NCI-H1105 treated with DMSO at 0.1 percent for 48 hours (cell line): ENCODE measurements around the gene JAK1.
"Not testable (repeated sequence)": the region's sequence is repeated elsewhere in the genome, so short reads cannot be mapped to it uniquely, and the experiment has no call there.

Experiments
- DNase-seq: peaks from one replicate; lab custom pipeline; 2025; lab: John Stamatoyannopoulos, UW

JAK1 gene

DNA sequence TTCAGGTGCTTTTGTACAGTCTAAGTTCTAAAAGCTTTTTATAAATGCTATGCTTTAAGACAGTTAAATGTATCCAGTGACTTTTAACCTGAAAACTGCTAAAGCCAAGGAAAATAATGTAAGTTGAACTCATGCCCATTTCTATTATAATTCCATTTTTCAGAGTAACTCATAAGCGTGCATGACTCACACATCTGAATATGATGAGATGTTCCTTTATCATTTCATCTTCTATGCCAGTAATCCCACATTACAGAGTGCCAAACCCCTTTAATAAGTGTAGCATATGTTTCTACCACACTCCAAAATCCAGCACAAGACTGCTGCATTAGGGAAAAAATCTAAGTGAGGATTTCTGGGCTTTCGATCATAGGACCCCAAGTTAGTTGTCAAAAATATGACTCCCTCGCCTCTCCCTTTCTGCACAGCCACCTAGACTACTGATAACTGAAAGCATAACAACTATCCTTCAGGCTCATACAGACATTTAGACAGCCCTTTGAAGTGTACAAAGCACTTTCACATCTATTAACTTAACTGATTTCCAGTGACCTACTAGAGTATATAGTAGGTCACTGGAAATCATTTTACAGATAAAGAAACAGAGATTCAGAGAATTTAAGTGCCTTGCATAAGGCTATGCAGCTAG is 45.3 kb downstream of the JAK1 start:
- DNase-seq = no peak

DNA sequence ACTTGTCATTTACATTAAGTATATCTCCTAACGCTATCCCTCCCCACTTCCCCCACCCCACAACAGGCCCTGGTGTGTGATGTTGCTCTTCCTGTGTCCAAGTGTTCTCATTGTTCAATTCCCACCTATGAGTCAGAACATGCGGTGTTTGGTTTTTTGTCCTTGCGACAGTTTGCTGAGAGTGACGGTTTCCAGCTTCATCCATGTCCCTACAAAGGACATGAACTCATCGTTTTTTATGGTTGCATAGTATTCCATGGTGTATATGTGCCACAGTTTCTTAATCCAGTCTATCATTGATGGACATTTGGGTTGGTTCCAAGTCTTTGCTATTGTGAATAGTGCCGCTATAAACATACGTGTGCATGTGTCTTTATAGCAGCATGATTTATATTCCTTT is 47.2 kb downstream of the JAK1 start:
- not testable (repeated sequence) for DNase-seq

DNA sequence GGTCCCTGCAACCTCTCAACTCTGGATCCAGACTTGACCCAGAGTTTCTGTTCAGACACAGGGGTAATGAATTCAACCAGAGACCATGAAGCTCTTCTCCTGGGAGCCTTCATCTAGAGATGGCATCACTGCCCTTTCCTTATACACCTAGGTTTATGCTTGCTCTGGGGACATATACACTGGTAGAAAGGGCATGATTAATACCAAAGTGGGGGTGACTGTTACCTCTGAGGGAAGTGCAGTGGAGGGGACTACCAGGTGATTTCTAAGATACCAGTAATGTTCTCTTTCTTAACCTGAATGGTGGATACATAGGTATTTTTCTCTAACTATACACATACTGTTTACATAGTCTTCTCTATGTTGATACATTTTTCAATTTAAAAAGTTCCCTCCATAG is 48.4 kb downstream of the JAK1 start:
- no peak for DNase-seq

DNA sequence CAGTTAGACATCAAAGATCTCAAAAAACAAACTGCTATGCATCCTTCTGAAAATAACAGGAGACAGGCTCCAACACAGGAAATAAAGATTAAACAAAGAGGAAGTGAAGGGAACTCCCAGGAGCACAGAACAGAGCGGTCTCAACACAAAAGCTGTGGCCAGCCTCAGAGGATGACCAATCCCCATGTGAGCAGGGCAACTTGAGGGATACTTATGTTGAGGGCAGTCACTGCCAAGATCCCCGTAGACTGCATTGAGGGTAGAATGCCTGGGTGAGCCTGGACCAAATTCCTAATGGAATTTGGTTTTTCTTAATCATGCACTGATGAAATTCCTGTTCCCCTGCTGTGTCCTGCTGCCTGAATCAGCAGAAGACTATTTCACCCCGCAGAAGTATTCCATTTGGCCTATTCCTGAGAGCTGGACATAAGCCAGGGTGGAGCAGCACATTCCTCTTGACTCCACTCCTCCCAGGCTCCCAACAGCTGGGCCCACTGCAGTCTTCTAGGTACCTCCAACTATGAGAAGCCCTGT is 49.0 kb downstream of the JAK1 start:
- DNase-seq = no peak

DNA sequence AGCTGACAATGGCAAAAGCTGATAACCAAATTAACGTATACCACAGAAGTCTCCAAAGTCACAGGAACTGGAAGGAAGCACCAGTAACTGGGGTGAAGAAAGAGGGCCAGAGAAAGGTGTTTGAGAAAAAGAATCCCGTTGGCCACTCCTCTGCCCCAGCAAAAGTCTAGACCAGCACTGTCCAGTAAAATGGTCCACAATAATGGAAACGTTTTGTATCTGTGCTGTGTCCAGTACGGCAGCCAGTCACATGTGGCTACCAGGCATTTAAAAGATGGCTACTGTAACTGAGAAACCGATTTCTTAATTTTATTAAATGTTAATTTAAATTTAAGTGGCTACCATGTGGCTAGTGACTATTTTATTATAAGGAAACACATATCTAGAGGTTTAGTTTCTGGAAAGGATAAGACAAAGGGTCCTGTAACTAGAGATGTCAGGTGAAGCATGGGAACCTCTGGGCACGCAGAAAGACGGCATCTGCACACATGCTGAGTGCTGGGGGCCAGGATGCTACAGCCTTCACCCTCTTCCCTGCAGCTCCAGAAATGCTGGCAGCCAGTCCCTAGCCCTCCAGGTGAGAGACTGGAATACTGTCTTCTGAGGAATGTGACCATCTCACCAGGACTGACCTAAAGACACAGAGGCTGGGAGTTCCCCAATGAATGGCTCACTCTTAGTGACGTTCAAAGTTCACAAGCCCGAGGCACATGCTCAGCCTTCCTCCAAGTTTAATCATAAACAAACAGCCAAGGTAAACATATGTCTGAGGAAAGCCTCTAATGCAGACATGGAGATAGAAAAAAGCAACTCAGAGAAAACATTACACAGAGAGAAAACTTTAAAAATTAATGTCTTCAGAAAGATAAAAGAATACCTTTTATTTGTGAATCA is 50.7 kb downstream of the JAK1 start:
- no peak for DNase-seq

DNA sequence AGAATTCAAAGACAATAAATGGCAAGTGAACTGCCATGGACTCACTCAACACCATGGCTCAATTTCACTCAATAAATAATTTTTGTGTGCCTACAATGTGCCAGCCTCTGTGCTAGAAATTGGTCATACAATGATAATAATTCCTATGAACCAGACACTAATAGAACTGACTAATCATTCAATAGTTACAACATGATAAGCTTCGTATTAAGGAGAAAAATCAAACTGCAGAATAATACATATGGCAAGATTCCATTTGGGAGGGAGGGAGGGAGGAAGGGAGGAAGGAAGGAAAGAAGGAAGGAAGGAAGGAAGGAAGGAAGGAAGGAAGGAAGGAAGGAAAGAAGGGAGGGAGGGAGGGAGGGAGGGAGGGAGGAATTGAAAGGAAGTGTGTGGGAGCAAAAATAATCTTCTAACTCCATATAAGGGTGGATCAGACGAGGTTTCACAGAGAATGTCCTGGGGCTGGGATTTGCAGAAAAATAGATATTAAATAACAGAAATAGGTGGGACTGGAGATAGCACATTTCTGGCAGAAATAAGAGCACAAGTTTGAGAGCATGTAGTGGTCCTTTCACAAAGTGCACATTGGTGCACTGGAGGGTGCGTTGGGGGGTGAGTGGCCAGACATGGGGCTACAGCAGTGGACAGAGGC is 52.9 kb downstream of the JAK1 start:
- DNase-seq = no peak

DNA sequence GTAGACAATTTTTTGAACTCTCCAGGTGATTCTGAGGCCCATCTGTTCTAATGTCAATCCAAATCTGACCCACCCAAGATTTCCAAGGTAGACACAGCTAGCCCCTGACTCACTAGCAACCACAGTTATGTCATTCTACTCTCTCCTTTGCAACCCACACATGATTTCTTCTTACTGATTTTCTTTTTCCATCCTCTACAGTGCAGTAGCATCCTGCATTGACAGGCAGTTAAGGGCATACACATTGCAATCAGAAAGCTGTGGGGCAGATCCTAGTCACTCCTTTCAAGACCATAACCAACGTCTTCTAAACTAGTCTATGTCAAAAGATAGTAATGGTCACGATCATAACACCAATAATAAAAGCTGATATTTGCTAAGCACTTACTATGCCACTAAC is 54.2 kb downstream of the JAK1 start:
- no peak for DNase-seq

DNA sequence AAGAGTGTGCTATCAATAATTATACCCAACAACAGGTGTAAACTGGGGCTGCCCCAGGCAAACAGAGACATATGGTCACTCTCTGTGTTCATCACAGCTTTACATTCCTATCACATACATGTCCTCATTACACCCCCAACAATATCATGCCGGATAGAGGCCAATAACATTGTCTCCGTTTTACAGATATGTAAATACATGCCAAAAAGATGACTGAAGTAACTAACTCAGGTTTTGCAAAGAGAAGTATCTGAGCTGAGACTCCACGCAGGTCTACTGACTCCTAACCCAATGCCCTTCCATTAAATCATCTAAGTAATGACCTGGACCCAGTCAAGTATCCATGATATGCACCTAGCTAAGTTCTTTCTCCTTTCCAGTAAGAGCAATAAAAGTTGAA is 55.0 kb downstream of the JAK1 start:
- DNase-seq = no peak

DNA sequence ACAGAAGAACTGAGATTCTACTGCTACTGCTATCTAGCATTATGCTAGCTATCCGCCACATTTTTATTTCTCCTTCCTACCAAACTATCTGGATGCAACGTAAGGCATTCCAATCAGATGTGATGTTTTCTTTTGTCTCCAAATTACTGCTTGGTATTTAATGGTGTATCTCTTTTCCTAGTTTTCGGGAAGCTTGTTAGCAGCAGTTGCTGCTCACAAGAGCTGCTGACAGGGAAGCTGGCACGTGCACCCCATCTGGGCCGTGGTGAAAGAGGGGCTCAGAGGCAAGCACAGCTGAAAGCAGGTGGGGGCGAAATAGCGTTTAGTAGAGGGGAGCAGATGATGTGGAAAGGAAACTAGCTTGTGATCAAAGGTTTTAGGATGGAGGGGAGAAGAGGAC is 57.3 kb downstream of the JAK1 start:
- no peak for DNase-seq

DNA sequence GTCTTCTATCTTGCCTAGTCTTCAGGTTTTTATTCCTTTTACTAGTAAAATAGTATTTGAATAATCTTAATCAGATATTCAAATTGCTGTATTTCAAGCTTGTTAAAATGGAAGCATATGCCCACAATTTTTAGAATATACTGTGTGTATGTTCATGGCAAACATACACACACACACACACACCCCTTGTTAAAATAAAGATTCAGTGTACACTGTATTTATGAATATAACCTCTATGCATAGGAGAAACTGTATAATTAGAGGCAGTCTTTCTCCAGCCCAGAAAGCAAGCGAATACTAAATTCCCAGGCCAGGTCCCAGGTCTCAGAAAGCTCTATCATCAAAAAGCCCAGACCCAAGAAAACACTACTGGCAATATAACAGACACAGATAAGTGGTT is 57.8 kb downstream of the JAK1 start:
- DNase-seq = no peak

DNA sequence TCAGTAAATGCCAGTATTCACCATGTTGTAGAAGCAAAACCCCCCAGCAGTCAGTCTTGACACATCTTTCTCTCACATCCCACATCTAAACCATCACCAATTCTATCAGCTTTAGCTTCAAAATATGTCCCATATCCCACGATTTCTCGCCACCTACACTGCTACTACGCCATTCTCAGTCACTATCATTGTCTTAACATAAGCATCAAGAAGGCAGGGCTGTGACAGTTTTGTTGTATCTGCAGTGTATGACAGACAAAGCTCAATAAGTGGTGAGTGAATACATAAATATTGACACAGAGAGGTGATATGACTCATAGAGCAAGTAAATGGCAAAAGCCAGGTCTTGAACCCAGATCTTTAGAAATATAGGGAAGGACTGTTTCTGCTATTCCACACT is 59.9 kb downstream of the JAK1 start:
- no peak for DNase-seq

DNA sequence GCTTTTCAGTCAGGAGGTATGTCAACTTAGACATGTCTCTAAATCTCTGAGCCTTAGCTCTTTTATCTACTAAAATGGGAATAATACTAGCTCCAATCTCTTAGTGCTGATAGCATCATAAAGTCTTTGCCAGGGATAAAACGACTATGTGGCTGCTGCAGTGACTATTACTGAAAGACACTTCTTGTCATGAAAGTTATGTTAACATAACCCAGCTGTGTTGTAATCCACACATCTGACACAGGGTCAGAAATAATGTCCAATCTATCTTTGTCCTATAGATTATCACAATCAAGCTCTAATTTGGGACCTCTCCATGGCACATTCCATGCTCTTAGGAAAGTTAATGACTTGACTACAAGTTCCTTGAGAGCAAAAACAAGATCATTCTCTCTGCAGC is 62.8 kb downstream of the JAK1 start:
- no peak for DNase-seq

DNA sequence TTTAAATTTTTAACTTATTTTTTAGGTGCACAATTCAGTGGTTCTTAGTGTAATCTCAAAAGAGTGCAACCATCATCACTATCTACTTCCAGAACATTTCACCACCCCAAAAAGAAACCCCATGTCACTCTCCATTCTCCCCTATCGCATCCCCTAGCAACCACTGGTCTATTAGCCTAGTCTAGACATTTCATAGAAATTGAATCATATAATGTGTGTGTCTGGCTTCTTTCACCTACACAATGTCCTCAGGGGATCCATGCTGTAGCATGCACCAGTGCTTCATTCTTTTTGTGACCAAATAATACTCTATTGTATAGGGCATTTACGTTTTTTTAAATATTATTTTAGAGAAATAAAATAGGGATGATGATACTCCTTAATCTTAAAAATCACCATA is 64.7 kb downstream of the JAK1 start:
- DNase-seq = no peak

DNA sequence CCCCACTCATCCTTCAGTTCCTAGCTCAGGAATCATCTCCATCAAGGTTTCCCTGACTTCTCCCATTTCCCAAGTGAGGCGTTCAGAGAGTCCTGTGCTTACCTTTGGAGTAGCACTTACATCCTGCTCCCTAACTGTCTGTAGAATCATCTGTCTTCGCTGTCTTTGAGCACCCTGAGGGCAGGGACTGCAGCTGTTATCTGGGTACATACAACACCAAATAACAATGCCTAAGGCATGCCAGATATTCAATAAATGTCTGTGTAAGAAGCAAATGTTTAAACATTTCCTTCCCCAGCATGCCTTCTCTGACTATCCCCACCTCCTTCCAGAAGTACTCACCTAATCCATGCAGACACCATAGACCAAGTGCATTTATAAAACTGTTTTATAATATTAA is 65.4 kb downstream of the JAK1 start:
- DNase-seq = no peak

DNA sequence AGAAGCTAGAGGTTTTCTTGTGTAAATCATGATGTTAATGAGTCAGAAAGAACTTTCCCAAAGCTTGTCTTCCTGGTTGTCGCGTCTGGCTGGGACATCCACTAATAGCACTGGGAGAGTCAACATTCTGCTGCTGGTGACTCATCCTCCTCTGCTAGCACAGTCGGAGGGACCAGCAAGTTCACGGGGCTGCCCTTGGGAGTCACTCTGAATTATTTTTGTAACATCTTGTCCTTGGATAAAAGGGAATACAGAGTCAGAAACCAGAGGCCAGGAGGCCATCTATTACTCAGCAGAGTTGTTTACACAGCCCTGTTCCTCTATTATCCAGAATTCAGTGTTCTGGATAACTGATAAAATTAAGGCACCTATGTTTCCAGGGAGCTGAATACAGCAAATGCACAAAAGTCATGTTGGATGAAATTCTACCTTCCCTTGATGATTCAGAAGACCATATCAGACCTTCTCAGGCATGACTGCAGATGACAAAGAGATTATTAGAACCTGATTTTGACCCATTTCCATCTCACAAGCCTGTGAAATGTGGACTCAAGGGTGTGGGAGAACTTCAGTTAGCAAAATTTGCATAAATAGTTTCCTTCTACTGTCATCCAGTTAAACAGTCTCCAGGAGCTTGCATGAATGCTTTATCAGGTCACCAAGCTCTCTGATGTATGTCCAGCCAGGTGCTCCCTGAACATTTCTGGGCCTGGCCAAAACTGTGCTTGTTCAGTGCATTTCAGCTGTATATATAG is 68.1 kb downstream of the JAK1 start:
- no peak for DNase-seq

DNA sequence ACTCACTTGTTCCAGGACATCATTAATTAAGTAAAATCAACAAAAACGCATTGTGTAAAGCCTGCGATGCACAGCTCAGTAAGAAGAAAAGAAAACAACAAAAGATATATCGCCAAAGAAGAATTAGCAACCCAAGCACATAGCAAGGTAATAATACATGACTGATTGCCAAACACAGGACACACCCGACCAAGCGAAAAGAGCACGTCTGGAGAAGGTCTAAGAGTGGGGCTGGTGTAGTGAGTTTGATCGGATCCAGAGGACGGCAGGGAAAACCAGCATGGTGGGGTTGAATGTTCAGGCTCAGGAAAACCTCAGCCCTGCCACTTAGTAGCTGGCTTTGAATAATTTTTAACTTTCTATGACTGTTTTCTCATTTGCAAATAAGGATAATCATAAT is 69.8 kb downstream of the JAK1 start:
- no peak for DNase-seq

DNA sequence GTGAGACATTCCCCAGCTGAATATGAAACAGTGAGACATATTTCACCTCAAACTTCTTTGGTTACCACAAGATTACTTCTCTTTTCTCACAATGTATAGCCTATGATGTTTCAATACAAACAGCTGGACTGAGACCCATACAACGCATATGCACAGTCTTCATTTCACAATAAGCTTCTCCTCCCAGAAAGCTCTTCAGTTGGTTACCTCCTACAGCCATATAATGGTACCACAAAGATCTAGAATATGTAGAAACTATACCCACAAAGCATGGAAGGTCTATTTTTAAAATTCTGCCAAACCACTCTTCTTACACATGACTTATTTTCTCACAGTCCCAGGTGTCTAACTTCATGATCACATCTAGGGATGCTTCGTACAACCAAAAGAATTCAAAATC is 70.8 kb downstream of the JAK1 start:
- DNase-seq = no peak

DNA sequence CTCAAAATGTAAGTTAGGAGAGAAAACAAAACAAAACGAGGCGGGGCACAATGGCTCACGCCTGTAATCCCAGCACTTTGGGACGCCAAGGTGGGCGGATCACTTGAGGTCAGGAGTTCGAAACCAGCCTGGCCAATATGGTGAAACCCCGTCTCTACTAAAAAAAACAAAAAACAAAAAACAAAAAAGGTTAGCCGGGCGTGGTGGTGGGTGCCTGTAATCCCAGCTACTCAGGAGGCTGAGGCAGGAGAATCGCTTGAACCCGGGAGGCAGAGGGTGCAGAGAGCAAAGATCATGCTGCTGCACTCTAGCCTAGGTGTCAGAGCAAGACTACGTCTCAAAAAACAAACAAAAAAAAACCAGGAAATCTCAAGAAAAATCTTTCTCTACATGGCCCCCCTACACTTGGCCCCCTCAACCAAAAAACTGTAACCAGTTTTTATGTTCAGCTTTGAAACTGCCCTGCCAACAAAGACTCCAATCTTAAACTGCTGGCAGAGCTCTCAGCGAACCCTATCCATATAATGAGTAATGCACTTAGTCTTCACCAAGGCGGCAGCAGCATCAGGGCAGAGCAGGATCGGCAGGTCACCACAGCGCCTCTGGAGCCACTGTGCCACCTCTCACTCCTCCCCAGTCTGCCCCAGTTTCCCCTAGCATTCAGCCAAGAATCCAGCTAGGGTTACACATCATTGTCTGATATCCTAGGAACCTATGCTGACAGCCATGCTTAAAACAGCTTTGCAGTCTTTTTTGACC is 71.7 kb downstream of the JAK1 start:
- no peak for DNase-seq

DNA sequence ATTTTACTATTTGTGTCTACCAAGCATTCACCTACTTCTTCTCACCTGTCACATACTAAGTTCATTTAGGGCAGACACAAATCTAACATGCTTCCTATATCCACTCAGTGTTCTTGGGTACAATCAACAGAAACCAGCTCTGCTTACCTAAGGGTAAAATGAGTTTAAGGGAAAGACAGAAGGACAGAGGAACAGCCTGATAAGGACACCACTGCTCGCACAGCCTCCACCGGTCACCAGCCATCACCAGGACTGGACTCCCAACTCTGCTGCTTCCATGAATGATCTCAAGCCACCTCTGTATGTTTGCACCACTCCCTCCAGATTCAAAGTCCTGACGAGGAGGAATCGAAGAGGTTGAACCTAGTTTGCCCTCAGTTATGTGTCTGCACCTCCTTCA is 72.4 kb downstream of the JAK1 start:
- DNase-seq = no peak

DNA sequence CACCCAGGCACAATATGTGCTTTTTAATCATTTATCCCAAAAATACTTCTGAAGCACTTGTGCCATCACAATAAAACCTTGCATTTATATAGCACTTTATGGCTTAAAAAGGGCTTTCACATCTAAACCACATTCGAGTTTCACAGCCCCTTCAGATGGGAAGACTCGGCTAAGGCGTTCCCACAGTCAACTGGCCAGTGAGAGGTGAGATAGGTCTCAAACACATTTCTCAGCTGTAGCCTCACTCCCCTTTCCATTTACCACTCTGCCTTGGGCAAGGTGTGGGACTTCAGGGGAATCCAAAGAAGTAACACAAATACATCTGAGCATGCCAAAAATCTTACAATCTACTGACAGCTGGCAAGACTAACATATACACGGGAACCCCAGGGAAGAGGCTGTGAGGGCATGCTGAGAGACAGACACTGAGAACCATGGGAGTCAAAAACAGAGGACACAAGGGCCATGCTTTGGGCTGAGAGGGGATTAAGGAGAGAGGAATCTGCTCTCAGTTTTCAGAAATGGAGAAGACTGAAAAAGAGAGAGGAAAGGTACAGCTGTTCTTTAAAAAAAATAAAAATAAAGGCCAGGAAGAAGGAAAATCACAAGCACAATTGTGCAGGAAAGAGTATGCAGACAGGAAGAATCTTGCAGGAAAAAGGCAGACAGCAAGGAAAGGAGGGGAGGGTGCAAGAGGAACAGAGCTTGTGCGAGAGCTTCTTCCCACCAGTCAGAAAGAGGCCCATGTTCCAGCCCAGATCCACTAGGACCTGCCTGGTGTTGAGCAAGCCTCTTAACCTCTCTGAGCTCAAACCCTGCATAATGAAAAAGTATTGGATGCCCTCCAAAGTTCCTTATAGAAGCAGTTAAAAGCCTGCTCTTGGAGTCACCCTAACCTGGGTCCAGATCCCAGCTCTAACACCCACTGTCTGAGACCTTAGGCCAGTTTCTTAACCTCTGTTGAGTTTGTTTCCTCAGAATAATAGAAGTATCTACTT is 73.5 kb downstream of the JAK1 start:
- DNase-seq = no peak
